ENCODE data around the gene CBX1.

- TF ChIP-seq, protein P1, sequence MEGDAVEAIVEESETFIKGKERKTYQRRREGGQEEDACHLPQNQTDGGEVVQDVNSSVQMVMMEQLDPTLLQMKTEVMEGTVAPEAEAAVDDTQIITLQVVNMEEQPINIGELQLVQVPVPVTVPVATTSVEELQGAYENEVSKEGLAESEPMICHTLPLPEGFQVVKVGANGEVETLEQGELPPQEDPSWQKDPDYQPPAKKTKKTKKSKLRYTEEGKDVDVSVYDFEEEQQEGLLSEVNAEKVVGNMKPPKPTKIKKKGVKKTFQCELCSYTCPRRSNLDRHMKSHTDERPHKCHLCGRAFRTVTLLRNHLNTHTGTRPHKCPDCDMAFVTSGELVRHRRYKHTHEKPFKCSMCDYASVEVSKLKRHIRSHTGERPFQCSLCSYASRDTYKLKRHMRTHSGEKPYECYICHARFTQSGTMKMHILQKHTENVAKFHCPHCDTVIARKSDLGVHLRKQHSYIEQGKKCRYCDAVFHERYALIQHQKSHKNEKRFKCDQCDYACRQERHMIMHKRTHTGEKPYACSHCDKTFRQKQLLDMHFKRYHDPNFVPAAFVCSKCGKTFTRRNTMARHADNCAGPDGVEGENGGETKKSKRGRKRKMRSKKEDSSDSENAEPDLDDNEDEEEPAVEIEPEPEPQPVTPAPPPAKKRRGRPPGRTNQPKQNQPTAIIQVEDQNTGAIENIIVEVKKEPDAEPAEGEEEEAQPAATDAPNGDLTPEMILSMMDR (IDR thresholded peaks at IDR 0.05): no peak
- TF ChIP-seq POLR2A (IDR thresholded peaks at IDR 0.05): no peak
These were observed 42.4 kb upstream of the CBX1 start for GRCh38 chr17:48143629-48144028.

Measured in body of pancreas (tissue), 4 donors.